A673 (cell line): ENCODE data around the gene C16orf74.

Experiments used
- CTCF ChIP-seq: fragments of 300-800, 200-600 bp; sonication (generic); conservative IDR thresholded peaks from 2 replicates; pipeline ENCODE4 v1.5.1; 2017; ENCODE audit warnings: low read depth, mild to moderate bottlenecking, antibody characterized with exemption, low read length, moderate library complexity, mixed read lengths
- EZH2 ChIP-seq: fragments of 200-600 bp; sonication (generic); IDR thresholded peaks from 2 replicates; pipeline ENCODE4 v1.6.1; 2017; ENCODE audit warnings: borderline replicate concordance, low read depth, mild to moderate bottlenecking, mixed read lengths, antibody characterized with exemption, low read length; ENCODE audit not compliant: poor library complexity, severe bottlenecking

- TF ChIP-seq CTCF (no peak), EZH2 (no peak)
These were observed 30.6 kb downstream of the C16orf74 start for GRCh38 chr16:85720302-85720637.
